ENCODE results near the gene RALGAPB. TPM values are rescaled to one million over a fixed set of nuclear protein-coding genes. Genes with fewer than 3 reads are reported as not detected.

Gene RALGAPB
- total RNA-seq, 4 donors from 2014 or later, result 54.7 to 69.2 (median 61.1) TPM

GRCh38 chr20:38604873-38605303, 132.2 kb downstream of the RALGAPB start:
- TF ChIP-seq CTCF (IDR thresholded peaks at IDR 0.05) (no peak), POLR2A (IDR thresholded peaks at IDR 0.05) (no peak)
- DNase-seq, result no peak
- no peaks in the 10 kb centered on the region for H3K9me3 ChIP-seq

GRCh38 chr20:38607351-38607750, 134.7 kb downstream of the RALGAPB start:
- TF ChIP-seq POLR2A (IDR thresholded peaks at IDR 0.05) (no peak), CTCF (IDR thresholded peaks at IDR 0.05) (no peak)
- no peaks in the 10 kb centered on the region for H3K27me3 ChIP-seq
- no peak for DNase-seq
- H3K9me3 ChIP-seq, result no peaks in the 10 kb centered on the region
- no peaks in the 10 kb centered on the region for H3K36me3 ChIP-seq
- no peak overlapping the region for H3K4me3 ChIP-seq
- H3K4me1 ChIP-seq, result no peaks in the 10 kb centered on the region
- no peak overlapping the region for H3K27ac ChIP-seq

More at GRCh38 chr20:38604873-38605303, 132.2 kb downstream of the RALGAPB start:
- H3K27me3 ChIP-seq, result peaks cover 0 to 6% of the 10 kb centered on the region in 2 donors
- no peaks in the 10 kb centered on the region for H3K4me1 ChIP-seq
- H3K36me3 ChIP-seq, result no peaks in the 10 kb centered on the region
- no peak overlapping the region for H3K4me3 ChIP-seq
- H3K27ac ChIP-seq, result no peak overlapping the region

DNA sequence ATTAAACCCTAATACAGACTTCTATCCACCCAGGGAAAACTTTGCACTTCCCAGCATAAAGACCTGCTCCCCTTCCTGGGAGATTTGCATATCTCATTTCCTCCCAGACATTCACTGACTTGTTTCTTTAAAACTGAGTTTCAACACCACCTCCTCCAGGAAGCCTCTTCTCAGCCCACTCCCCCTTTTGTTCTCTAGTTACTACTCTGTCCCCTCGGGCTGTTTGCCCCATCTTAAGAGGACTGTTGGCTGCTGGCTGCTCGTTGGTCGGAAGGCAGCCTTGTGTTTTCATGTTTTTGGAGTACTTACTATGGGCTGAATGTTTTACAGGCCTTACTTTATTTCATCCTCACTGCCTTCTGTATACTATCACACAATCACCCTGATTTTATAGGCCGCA, 135.5 kb downstream of the RALGAPB start:
- DNase-seq, result no peak
- Histone ChIP-seq H3K4me1 (no peaks in the 10 kb centered on the region), H3K27ac (no peak overlapping the region), H3K9me3 (no peaks in the 10 kb centered on the region), H3K27me3 (no peaks in the 10 kb centered on the region), H3K4me3 (no peak overlapping the region), H3K36me3 (no peaks in the 10 kb centered on the region)
- no peak for TF ChIP-seq CTCF (IDR thresholded peaks at IDR 0.05)
- no peak for TF ChIP-seq POLR2A (IDR thresholded peaks at IDR 0.05)

DNA sequence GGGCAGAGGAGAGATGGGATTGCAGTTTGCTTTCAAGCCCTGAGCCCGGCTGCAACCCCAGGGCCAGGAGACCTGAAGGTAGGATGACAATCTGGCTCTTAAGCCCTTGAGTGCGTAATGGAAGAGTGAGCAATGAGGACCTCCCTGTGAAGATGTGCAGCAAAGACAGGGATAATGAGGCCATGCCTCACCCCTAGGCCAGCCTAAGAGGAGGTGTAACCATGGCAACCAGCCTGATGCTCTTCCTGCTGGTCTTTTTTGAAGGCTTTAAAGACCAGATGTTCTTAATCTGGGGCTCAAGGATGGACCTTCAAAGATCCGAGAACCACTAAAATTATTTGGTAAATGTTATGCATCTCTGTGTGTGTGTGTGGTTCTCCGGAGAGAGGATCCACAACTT, 137.2 kb downstream of the RALGAPB start:
- Histone ChIP-seq H3K4me1 (no peaks in the 10 kb centered on the region), H3K4me3 (no peak overlapping the region), H3K27me3 (no peaks in the 10 kb centered on the region), H3K9me3 (no peaks in the 10 kb centered on the region), H3K36me3 (no peaks in the 10 kb centered on the region), H3K27ac (no peak overlapping the region)
- DNase-seq, result no peak
- TF ChIP-seq POLR2A (IDR thresholded peaks at IDR 0.05) (no peak), CTCF (IDR thresholded peaks at IDR 0.05) (no peak)

DNA sequence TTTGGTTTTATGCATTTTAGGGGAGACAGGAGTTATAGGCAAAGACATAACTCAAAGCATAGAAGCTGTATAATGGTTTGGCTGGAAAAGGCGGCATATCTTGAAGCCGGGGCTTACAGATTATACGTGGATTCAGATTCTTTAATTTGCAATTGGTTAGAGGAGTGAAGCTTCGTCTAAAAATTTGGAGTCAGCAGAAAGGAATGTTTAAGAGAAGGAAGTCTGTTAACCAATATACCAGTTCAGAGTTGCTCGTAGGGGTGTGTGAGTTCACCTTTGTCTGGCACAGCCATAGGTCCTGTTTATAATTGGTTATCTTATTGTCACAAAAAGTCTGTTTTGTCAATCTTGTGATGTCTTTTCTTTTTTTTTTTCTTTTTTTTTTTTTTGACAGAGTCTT, 137.9 kb downstream of the RALGAPB start:
- no peak overlapping the region for H3K4me3 ChIP-seq
- H3K9me3 ChIP-seq, result no peaks in the 10 kb centered on the region
- H3K36me3 ChIP-seq, result no peaks in the 10 kb centered on the region
- H3K27me3 ChIP-seq, result no peaks in the 10 kb centered on the region
- no peak overlapping the region for H3K27ac ChIP-seq
- no peaks in the 10 kb centered on the region for H3K4me1 ChIP-seq
- TF ChIP-seq POLR2A (IDR thresholded peaks at IDR 0.05) (no peak), CTCF (IDR thresholded peaks at IDR 0.05) (no peak)
- DNase-seq, result no peak
